ENCODE measurements around the gene EGR2. TPM values are rescaled to one million over a fixed set of nuclear protein-coding genes. Genes with fewer than 3 reads are reported as not detected.
A peak's percentile ranks its signal among the peaks of the same experiment; 100 is the strongest.

The EGR2 gene
- total and polyA plus RNA-seq, 10 of the 15 experiments (the other 5 are each of a cell fraction or from before 2014, with no cell fraction given): 8.3 to 56.5 (median 16.2) TPM

- no peak; the same call in 1 of the 2 replicates for TF ChIP-seq MAX (IDR thresholded peaks at IDR 0.05; ENCODE audit: low read depth, low read length)
- TF ChIP-seq PAX5 (IDR thresholded peaks at IDR 0.05; ENCODE audit: borderline replicate concordance, low read depth, low read length): no peak
- TF ChIP-seq SMARCA5 (IDR thresholded peaks at IDR 0.05): no peak
- peak; percentile 56; the same call in 1 of the 2 replicates for TF ChIP-seq PML (IDR thresholded peaks at IDR 0.05; ENCODE audit: low read length)
- TF ChIP-seq JUND (IDR thresholded peaks at IDR 0.05; ENCODE audit: low read depth, low read length): no peak
- TF ChIP-seq RELB (IDR thresholded peaks at IDR 0.05; ENCODE audit: low read depth): peak; percentile 77; the same call in 1 of the 2 replicates
- 0 out of 2 replicates have a peak, but pooled peaks have one; percentile 11 for TF ChIP-seq BCL11A (IDR thresholded peaks at IDR 0.05; ENCODE audit: low read depth, low read length)
- TF ChIP-seq BRCA1 (IDR thresholded peaks at IDR 0.05; ENCODE audit: low read depth, low read length): no peak
- 0 out of 2 replicates have a peak, but pooled peaks have one; percentile 15 for TF ChIP-seq NR2F1 (conservative IDR thresholded peaks at IDR 0.05)
- TF ChIP-seq SP1 (IDR thresholded peaks at IDR 0.05; ENCODE audit: low read depth, low read length): peak; percentile 21
- peak; percentile 49; the same call in 1 of the 2 replicates for TF ChIP-seq RB1 (IDR thresholded peaks at IDR 0.05; ENCODE audit: borderline replicate concordance)
- TF ChIP-seq NFYB (IDR thresholded peaks at IDR 0.05; ENCODE audit: insufficient read depth, low read depth, low read length): no peak
- no peak for TF ChIP-seq ZNF622 (IDR thresholded peaks at IDR 0.05)
- TF ChIP-seq KAT2A (conservative IDR thresholded peaks at IDR 0.05; ENCODE audit: control insufficient read depth, low read depth, low read length): no peak
- TF ChIP-seq HSF1 (IDR thresholded peaks at IDR 0.05; ENCODE audit: low read depth, low read length): no peak
- TF ChIP-seq SPI1 (IDR thresholded peaks at IDR 0.05; ENCODE audit: borderline replicate concordance, insufficient read depth, low read depth, low read length): no peak
- TF ChIP-seq EZH2 (IDR thresholded peaks at IDR 0.05; ENCODE audit: borderline replicate concordance, control insufficient read depth, low read depth, low read length): peak; percentile 99; the same call in 1 of the 2 replicates
- TF ChIP-seq CREM (IDR thresholded peaks at IDR 0.05; ENCODE audit: low read depth): peak; percentile 57
- no peak for TF ChIP-seq CBX3 (IDR thresholded peaks at IDR 0.05; ENCODE audit: borderline replicate concordance, low read depth)
- no peak for TF ChIP-seq NR2C1 (IDR thresholded peaks at IDR 0.05)
- no peak for TF ChIP-seq PAX8 (IDR thresholded peaks at IDR 0.05)
- no peak for TF ChIP-seq ZNF274 (IDR thresholded peaks at IDR 0.05; ENCODE audit: insufficient read depth, insufficient read length)
- TF ChIP-seq NFIC (IDR thresholded peaks at IDR 0.05; ENCODE audit: low read depth, low read length): peak; percentile 74
- 0 out of 2 replicates have a peak, but pooled peaks have one; percentile 10 for TF ChIP-seq IRF4 (IDR thresholded peaks at IDR 0.05; ENCODE audit: low read depth, low read length)
- TF ChIP-seq ATF3 (IDR thresholded peaks at IDR 0.05; ENCODE audit: borderline replicate concordance, extremely low read depth, low read depth, low read length): no peak
- no peak for TF ChIP-seq RFX5 (IDR thresholded peaks at IDR 0.05; ENCODE audit: low read depth, low read length)
- TF ChIP-seq FOXK2 (IDR thresholded peaks at IDR 0.05): no peak
- TF ChIP-seq SIN3A (IDR thresholded peaks at IDR 0.05; ENCODE audit: low read depth, low read length): peak; percentile 22; the same call in 1 of the 2 replicates
- TF ChIP-seq TCF12 (IDR thresholded peaks at IDR 0.05; ENCODE audit: low read depth, low read length): 0 out of 2 replicates have a peak, but pooled peaks have one; percentile 5
- 0 out of 2 replicates have a peak, but pooled peaks have one; percentile 28 for TF ChIP-seq RCOR1 (conservative IDR thresholded peaks at IDR 0.05; ENCODE audit: low read depth, low read length)
These were observed at the start of gene EGR2 (continued) for GRCh38 chr10:62816331-62817120.

Data from GM12878 (cell line).